ENCODE results near the gene AP2A2.

Gene AP2A2

GRCh38 chr11:1033016-1033798 lies 107.5 kb downstream of the AP2A2 start:
- no peak for TF ChIP-seq CTCF (IDR thresholded peaks at IDR 0.05; ENCODE audit: poor library complexity, severe bottlenecking)
- H3K27me3 ChIP-seq (ENCODE audit: insufficient read depth, poor library complexity, severe bottlenecking), result no peaks in the 10 kb centered on the region
- no peaks in the 10 kb centered on the region for H3K4me1 ChIP-seq (ENCODE audit: insufficient read depth, poor library complexity, severe bottlenecking)
- H3K36me3 ChIP-seq (ENCODE audit: low read depth), result no peaks in the 10 kb centered on the region
- no peak for DNase-seq (ENCODE audit: low spot score)
- H3K27ac ChIP-seq (ENCODE audit: poor library complexity, severe bottlenecking), result no peak overlapping the region
- no peak overlapping the region for H3K4me3 ChIP-seq (ENCODE audit: severe bottlenecking)
- ATAC-seq (ENCODE audit: low read depth), result no peak
- H3K9me3 ChIP-seq (ENCODE audit: severe bottlenecking), result no peaks in the 10 kb centered on the region

GRCh38 chr11:1034001-1034400 lies 108.3 kb downstream of the AP2A2 start:
- no peak for ATAC-seq (ENCODE audit: low read depth)
- no peaks in the 10 kb centered on the region for H3K4me1 ChIP-seq (ENCODE audit: insufficient read depth, poor library complexity, severe bottlenecking)
- H3K4me3 ChIP-seq (ENCODE audit: severe bottlenecking), result no peak overlapping the region
- no peak for TF ChIP-seq CTCF (IDR thresholded peaks at IDR 0.05; ENCODE audit: poor library complexity, severe bottlenecking)
- no peaks in the 10 kb centered on the region for H3K9me3 ChIP-seq (ENCODE audit: severe bottlenecking)
- H3K36me3 ChIP-seq (ENCODE audit: low read depth), result no peaks in the 10 kb centered on the region
- DNase-seq (ENCODE audit: low spot score), result no peak
- H3K27ac ChIP-seq (ENCODE audit: poor library complexity, severe bottlenecking), result no peak overlapping the region
- no peaks in the 10 kb centered on the region for H3K27me3 ChIP-seq (ENCODE audit: insufficient read depth, poor library complexity, severe bottlenecking)

GRCh38 chr11:1034456-1035295 lies 109.0 kb downstream of the AP2A2 start:
- no peaks in the 10 kb centered on the region for H3K4me1 ChIP-seq (ENCODE audit: insufficient read depth, poor library complexity, severe bottlenecking)
- H3K36me3 ChIP-seq (ENCODE audit: low read depth), result no peaks in the 10 kb centered on the region
- H3K27ac ChIP-seq (ENCODE audit: poor library complexity, severe bottlenecking), result no peak overlapping the region
- ATAC-seq (ENCODE audit: low read depth), result no peak
- no peak for DNase-seq (ENCODE audit: low spot score)
- no peaks in the 10 kb centered on the region for H3K9me3 ChIP-seq (ENCODE audit: severe bottlenecking)
- no peak overlapping the region for H3K4me3 ChIP-seq (ENCODE audit: severe bottlenecking)
- no peak for TF ChIP-seq CTCF (IDR thresholded peaks at IDR 0.05; ENCODE audit: poor library complexity, severe bottlenecking)
- no peaks in the 10 kb centered on the region for H3K27me3 ChIP-seq (ENCODE audit: insufficient read depth, poor library complexity, severe bottlenecking)

GRCh38 chr11:1035577-1036283 lies 110.1 kb downstream of the AP2A2 start:
- no peaks in the 10 kb centered on the region for H3K9me3 ChIP-seq (ENCODE audit: severe bottlenecking)
- H3K27ac ChIP-seq (ENCODE audit: poor library complexity, severe bottlenecking), result no peak overlapping the region
- no peaks in the 10 kb centered on the region for H3K27me3 ChIP-seq (ENCODE audit: insufficient read depth, poor library complexity, severe bottlenecking)
- no peak for TF ChIP-seq CTCF (IDR thresholded peaks at IDR 0.05; ENCODE audit: poor library complexity, severe bottlenecking)
- no peak overlapping the region for H3K4me3 ChIP-seq (ENCODE audit: severe bottlenecking)
- DNase-seq (ENCODE audit: low spot score) (no peak), ATAC-seq (ENCODE audit: low read depth) (no peak)
- H3K4me1 ChIP-seq (ENCODE audit: insufficient read depth, poor library complexity, severe bottlenecking), result no peaks in the 10 kb centered on the region
- H3K36me3 ChIP-seq (ENCODE audit: low read depth), result no peaks in the 10 kb centered on the region
